GM18907 (cell line): ENCODE results near the gene ZXDC.

Experiments used
- ATAC-seq: cut with Tn5 transposase; IDR thresholded peaks from one replicate; pipeline ENCODE4 v1.9.1; 2021; ENCODE audit warnings: mild to moderate bottlenecking, moderate library complexity; ENCODE audit not compliant: unreplicated experiment

ZXDC gene

GRCh38 chr3:126419886-126420786, 55.6 kb downstream of the ZXDC start:
- no peak for ATAC-seq

GRCh38 chr3:126419151-126419703, 56.5 kb downstream of the ZXDC start:
- no peak for ATAC-seq

- no peak for ATAC-seq
Observed at GRCh38 chr3:126418661-126419131, 57.0 kb downstream of the ZXDC start.

GRCh38 chr3:126417981-126418530, 57.6 kb downstream of the ZXDC start:
- no peak for ATAC-seq

- ATAC-seq, result no peak
Observed at GRCh38 chr3:126417515-126417914, 58.2 kb downstream of the ZXDC start.

- no peak for ATAC-seq
Observed at GRCh38 chr3:126416943-126417342, 58.7 kb downstream of the ZXDC start.

GRCh38 chr3:126415661-126416591, 59.8 kb downstream of the ZXDC start:
- ATAC-seq, result no peak

GRCh38 chr3:126414961-126415660, 60.6 kb downstream of the ZXDC start:
- no peak for ATAC-seq

- no peak for ATAC-seq
Observed at GRCh38 chr3:126414406-126414805, 61.3 kb downstream of the ZXDC start.

GRCh38 chr3:126413693-126414080, 62.0 kb downstream of the ZXDC start:
- ATAC-seq, result no peak

GRCh38 chr3:126412841-126413692, 62.6 kb downstream of the ZXDC start:
- no peak for ATAC-seq

- no peak for ATAC-seq
Observed at GRCh38 chr3:126408099-126408498, 67.6 kb downstream of the ZXDC start.

- no peak for ATAC-seq
Observed at GRCh38 chr3:126407412-126408044, 68.2 kb downstream of the ZXDC start.

- no peak for ATAC-seq
Observed at GRCh38 chr3:126406389-126407296, 69.0 kb downstream of the ZXDC start.

- no peak for ATAC-seq
Observed at GRCh38 chr3:126402666-126403302, 72.9 kb downstream of the ZXDC start.

GRCh38 chr3:126402178-126402577, 73.5 kb downstream of the ZXDC start:
- ATAC-seq, result no peak

GRCh38 chr3:126401611-126402160, 74.0 kb downstream of the ZXDC start:
- ATAC-seq, result no peak
